Activated T-cell treated with anti-CD3 and anti-CD28 coated beads, Interleukin-2, amount 50 U/mL, for 72 hours (primary cell): ENCODE results near the gene SLC44A1. TPM values are rescaled to one million over a fixed set of nuclear protein-coding genes. Genes with fewer than 3 reads are reported as not detected.

Experiments
- total RNA-seq, 2 donors: library from RNA; stranded (reverse); gene quantifications; one replicate each; pipeline ENCODE4 v1.2.3, GENCODE V29; 2022

Gene SLC44A1
- total RNA-seq, 2 donors from 2014 or later = 10.0 to 11.8 TPM

Other genes starting within 250 kb of the SLC44A1 start
- 1 to 10 TPM; 2.2 to 3.0 TPM for gene FSD1L, start 203.4 kb downstream of the SLC44A1 start, total RNA-seq